Measurements from ENCODE around the gene ARHGEF28. TPM values are rescaled to one million over a fixed set of nuclear protein-coding genes. Genes with fewer than 3 reads are reported as not detected.

Gene ARHGEF28
- total RNA-seq, 1 experiment from 2014 or later: 0.57 TPM

DNA sequence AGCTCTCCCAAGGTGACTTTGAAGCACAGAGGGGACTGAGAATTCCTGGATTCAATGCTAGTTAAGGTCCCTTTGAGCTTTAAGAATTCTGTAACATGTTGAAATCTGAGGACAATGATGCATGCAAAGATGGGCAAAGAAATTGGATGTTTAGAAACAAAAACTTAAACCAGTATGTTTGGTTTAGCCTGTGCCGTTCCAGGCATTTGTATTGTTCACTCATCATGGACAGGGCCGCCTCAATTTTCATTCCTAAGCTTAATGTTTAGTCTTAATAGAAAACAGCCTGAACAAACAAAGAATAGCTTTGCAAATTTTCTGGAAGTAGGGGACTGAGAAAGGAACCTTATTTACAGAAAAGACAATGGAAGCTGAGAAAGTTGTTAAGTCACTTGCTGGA is 267.8 kb downstream of the ARHGEF28 start:
- H3K56ac ChIP-seq (ENCODE audit: insufficient read length, low read depth, low read length): no peak overlapping the region
- H4K91ac ChIP-seq (ENCODE audit: insufficient read length, low read depth, low read length): no peak overlapping the region
- Mint-ChIP-seq H3K4me1 (0 out of 4 replicates have a peak, but pooled peaks cover 0 to 2% of the 10 kb centered on the region in 2 experiments), H3K27me3 (ENCODE audit: low read depth) (peaks cover 3% of the 10 kb centered on the region), H3K36me3 (ENCODE audit: insufficient read depth in 1 of 3, low read depth in 3 of 3) (no peaks in the 10 kb centered on the region), H3K9me3 (no peaks in the 10 kb centered on the region), H3K4me3 (no peak overlapping the region), H3K27ac (no peak overlapping the region)
- no CpG with 5 or more reads among the region's 2 CpGs for WGBS (ENCODE audit: extremely low coverage, insufficient read length, low lambda C conversion rate)
- H3K27me3 ChIP-seq (ENCODE audit: insufficient read depth, low read length): no peaks in the 10 kb centered on the region
- no peak overlapping the region for H2AFZ ChIP-seq (ENCODE audit: low read length)
- H3K9me3 ChIP-seq (ENCODE audit: control insufficient read depth, low read depth, low read length): no peaks in the 10 kb centered on the region
- H3K18ac ChIP-seq (ENCODE audit: insufficient read length, low read depth, low read length): no peak overlapping the region
- H3K14ac ChIP-seq (ENCODE audit: insufficient read depth, low read length): no peak overlapping the region
- no peaks in the 10 kb centered on the region for H3K4me1 ChIP-seq (ENCODE audit: insufficient read depth, low read length)
- no peak overlapping the region for H2BK120ac ChIP-seq (ENCODE audit: low read depth, low read length, poor library complexity, severe bottlenecking)
- no peak overlapping the region for H3K9ac ChIP-seq (ENCODE audit: extremely low read depth, insufficient read length, low read length)
- no peak overlapping the region for H2AK5ac ChIP-seq (ENCODE audit: insufficient read length, low read length)
- no peak overlapping the region for H3K4me2 ChIP-seq (ENCODE audit: insufficient read depth, insufficient read length, low read length)
- no peak overlapping the region for H2BK5ac ChIP-seq (ENCODE audit: insufficient read length, low read length)
- no peak overlapping the region for H3K23ac ChIP-seq (ENCODE audit: insufficient read length, low read depth, low read length)
- no peak overlapping the region for H4K8ac ChIP-seq (replicated peaks; ENCODE audit: insufficient read length, low read depth, low read length)
- H3K4ac ChIP-seq (ENCODE audit: low read depth, low read length): no peak overlapping the region
- no peak overlapping the region for H3K27ac ChIP-seq (ENCODE audit: insufficient read length, low read depth, low read length)
- no peak for DNase-seq
- H2BK12ac ChIP-seq (ENCODE audit: insufficient read length, low read depth, low read length): no peak overlapping the region
- TF ChIP-seq, protein P1, sequence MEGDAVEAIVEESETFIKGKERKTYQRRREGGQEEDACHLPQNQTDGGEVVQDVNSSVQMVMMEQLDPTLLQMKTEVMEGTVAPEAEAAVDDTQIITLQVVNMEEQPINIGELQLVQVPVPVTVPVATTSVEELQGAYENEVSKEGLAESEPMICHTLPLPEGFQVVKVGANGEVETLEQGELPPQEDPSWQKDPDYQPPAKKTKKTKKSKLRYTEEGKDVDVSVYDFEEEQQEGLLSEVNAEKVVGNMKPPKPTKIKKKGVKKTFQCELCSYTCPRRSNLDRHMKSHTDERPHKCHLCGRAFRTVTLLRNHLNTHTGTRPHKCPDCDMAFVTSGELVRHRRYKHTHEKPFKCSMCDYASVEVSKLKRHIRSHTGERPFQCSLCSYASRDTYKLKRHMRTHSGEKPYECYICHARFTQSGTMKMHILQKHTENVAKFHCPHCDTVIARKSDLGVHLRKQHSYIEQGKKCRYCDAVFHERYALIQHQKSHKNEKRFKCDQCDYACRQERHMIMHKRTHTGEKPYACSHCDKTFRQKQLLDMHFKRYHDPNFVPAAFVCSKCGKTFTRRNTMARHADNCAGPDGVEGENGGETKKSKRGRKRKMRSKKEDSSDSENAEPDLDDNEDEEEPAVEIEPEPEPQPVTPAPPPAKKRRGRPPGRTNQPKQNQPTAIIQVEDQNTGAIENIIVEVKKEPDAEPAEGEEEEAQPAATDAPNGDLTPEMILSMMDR (conservative IDR thresholded peaks at IDR 0.05): no peak
- no peaks in the 10 kb centered on the region for H3K79me1 ChIP-seq (ENCODE audit: insufficient read depth, low read depth, low read length, poor library complexity, severe bottlenecking)
- H3T11ph ChIP-seq (ENCODE audit: low read length): no peak overlapping the region
- H3K79me2 ChIP-seq (ENCODE audit: insufficient read depth, low read length): no peaks in the 10 kb centered on the region
- H2BK20ac ChIP-seq (ENCODE audit: low read depth, low read length, poor library complexity, severe bottlenecking): no peak overlapping the region
- no peaks in the 10 kb centered on the region for H3K23me2 ChIP-seq (ENCODE audit: insufficient read length, low read depth, low read length, poor library complexity, severe bottlenecking)
- H4K5ac ChIP-seq (ENCODE audit: insufficient read length, low read depth, low read length): no peak overlapping the region
- H4K20me1 ChIP-seq (ENCODE audit: control insufficient read depth, insufficient read depth, insufficient read length): no peaks in the 10 kb centered on the region
- H2BK15ac ChIP-seq (ENCODE audit: low read depth, low read length): no peak overlapping the region
